HG02678 (cell line): Measurements from ENCODE around the gene PI4K2A.
"Not testable (repeated sequence)": the region's sequence is repeated elsewhere in the genome, so short reads cannot be mapped to it uniquely, and the experiment has no call there.

ENCODE experiments used
- ATAC-seq: cut with Tn5 transposase; IDR thresholded peaks from one replicate; pipeline ENCODE4 v1.9.1; 2021; ENCODE audit warnings: mild to moderate bottlenecking, moderate library complexity; ENCODE audit not compliant: unreplicated experiment

The PI4K2A gene

GRCh38 chr10:97673736-97674525, 33.5 kb downstream of the PI4K2A start:
- ATAC-seq: no peak

- ATAC-seq: no peak
These were observed 34.8 kb downstream of the PI4K2A start for GRCh38 chr10:97675222-97675621.

GRCh38 chr10:97676770-97677581, 36.5 kb downstream of the PI4K2A start:
- peak; percentile 75 for ATAC-seq

GRCh38 chr10:97679594-97679993, 39.1 kb downstream of the PI4K2A start:
- ATAC-seq: no peak

GRCh38 chr10:97682042-97682441, 41.6 kb downstream of the PI4K2A start:
- no peak for ATAC-seq

GRCh38 chr10:97683556-97684367, 43.3 kb downstream of the PI4K2A start:
- ATAC-seq: no peak

GRCh38 chr10:97684368-97684713, 43.9 kb downstream of the PI4K2A start:
- ATAC-seq: not testable (repeated sequence)

- ATAC-seq: no peak
These were observed 44.5 kb downstream of the PI4K2A start for GRCh38 chr10:97684866-97685394.

- no peak for ATAC-seq
These were observed 45.0 kb downstream of the PI4K2A start for GRCh38 chr10:97685395-97685958.

GRCh38 chr10:97686301-97686961, 46.0 kb downstream of the PI4K2A start:
- ATAC-seq: no peak

- peak; percentile 94 for ATAC-seq
These were observed 46.7 kb downstream of the PI4K2A start, which contains the start of gene AVPI1 for GRCh38 chr10:97686962-97687784. AVPI1 (minus strand) TSS chr10:97687241; CDS start chr10:97679905, 7,336 bp downstream.

- ATAC-seq: no peak
These were observed 47.6 kb downstream of the PI4K2A start for GRCh38 chr10:97687785-97688781.

GRCh38 chr10:97689559-97690020, 49.1 kb downstream of the PI4K2A start:
- no peak for ATAC-seq

GRCh38 chr10:97690133-97690532, 49.7 kb downstream of the PI4K2A start:
- ATAC-seq: no peak

- not testable (repeated sequence) for ATAC-seq
These were observed 57.7 kb downstream of the PI4K2A start for GRCh38 chr10:97698072-97698655.

GRCh38 chr10:97701438-97702069, 61.1 kb downstream of the PI4K2A start:
- no peak for ATAC-seq
